ENCODE measurements around the gene CTNNA1. TPM values are rescaled to one million over a fixed set of nuclear protein-coding genes. Genes with fewer than 3 reads are reported as not detected.

The CTNNA1 gene
- total RNA-seq, 1 donor from 2014 or later, result 78.6 TPM

- H3K36me3 Mint-ChIP-seq (ENCODE audit: low read depth), result no peaks in the 10 kb centered on the region
- H3K27ac Mint-ChIP-seq, result no peak overlapping the region
- DNase-seq, result no peak
- no peak overlapping the region for H3K4me3 Mint-ChIP-seq
- no peaks in the 10 kb centered on the region for H3K4me1 Mint-ChIP-seq
- no peaks in the 10 kb centered on the region for H3K27me3 Mint-ChIP-seq
- intact Hi-C loops (cut with micrococcal nuclease), result no loop called here
- no peaks in the 10 kb centered on the region for H3K9me3 Mint-ChIP-seq
Measured at GRCh38 chr5:138963763-138964371, 210.6 kb downstream of the CTNNA1 start.

GRCh38 chr5:138964647-138965201 lies 211.5 kb downstream of the CTNNA1 start:
- H3K4me3 Mint-ChIP-seq, result no peak overlapping the region
- no peaks in the 10 kb centered on the region for H3K9me3 Mint-ChIP-seq
- intact Hi-C loops (cut with micrococcal nuclease), result no loop called here
- DNase-seq, result no peak
- H3K36me3 Mint-ChIP-seq (ENCODE audit: low read depth), result no peaks in the 10 kb centered on the region
- no peak overlapping the region for H3K27ac Mint-ChIP-seq
- no peaks in the 10 kb centered on the region for H3K27me3 Mint-ChIP-seq
- H3K4me1 Mint-ChIP-seq, result no peaks in the 10 kb centered on the region

- Mint-ChIP-seq H3K36me3 (ENCODE audit: low read depth) (no peaks in the 10 kb centered on the region), H3K27me3 (no peaks in the 10 kb centered on the region), H3K9me3 (no peaks in the 10 kb centered on the region), H3K27ac (no peak overlapping the region), H3K4me1 (no peaks in the 10 kb centered on the region), H3K4me3 (no peak overlapping the region)
- no peak for DNase-seq
- intact Hi-C loops (cut with micrococcal nuclease), result no loop called here
Measured at GRCh38 chr5:138965626-138966025, 212.4 kb downstream of the CTNNA1 start.

DNA sequence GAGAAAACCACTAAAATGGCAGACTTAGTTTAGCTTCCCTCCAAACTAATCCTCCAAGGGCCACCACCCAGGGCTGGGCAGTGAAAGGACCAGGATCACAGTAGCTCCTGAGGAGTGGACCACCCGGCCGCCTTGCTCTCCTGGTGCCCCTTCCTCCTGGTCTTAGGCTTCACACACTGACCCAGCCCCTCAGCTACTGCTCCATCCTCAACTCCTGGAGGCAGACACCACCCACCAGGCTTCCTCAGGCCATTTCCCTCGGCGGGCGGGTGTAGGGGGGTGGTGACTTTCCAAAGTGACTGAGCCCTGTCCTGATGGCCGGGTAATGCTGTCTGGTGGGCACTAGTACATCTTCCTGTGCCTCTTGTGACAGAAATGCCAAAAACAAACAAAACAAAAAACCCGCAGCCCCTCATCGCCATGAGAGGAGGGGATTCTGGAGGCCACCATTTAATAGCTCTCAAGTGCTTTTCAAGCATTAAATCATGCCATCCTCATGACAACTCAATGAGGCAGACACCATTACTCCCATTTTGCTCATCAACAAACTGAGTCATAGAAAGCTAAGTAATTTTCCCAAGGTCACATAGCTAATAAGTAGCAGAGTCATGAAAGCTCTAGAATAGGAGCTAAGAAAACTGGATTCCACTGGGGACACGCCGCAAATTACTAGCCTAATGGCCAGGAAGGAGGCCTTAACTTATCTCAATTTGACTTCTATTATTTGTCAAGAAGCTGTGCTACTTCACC lies 213.2 kb downstream of the CTNNA1 start:
- H3K27me3 Mint-ChIP-seq, result no peaks in the 10 kb centered on the region
- H3K4me1 Mint-ChIP-seq, result no peaks in the 10 kb centered on the region
- no peak overlapping the region for H3K27ac Mint-ChIP-seq
- H3K9me3 Mint-ChIP-seq, result no peaks in the 10 kb centered on the region
- DNase-seq, result no peak
- H3K4me3 Mint-ChIP-seq, result no peak overlapping the region
- H3K36me3 Mint-ChIP-seq (ENCODE audit: low read depth), result no peaks in the 10 kb centered on the region
- intact Hi-C loops (cut with micrococcal nuclease), result no loop called here

GRCh38 chr5:138967791-138968448 lies 214.7 kb downstream of the CTNNA1 start:
- DNase-seq, result no peak
- H3K36me3 Mint-ChIP-seq (ENCODE audit: low read depth), result no peaks in the 10 kb centered on the region
- H3K9me3 Mint-ChIP-seq, result no peaks in the 10 kb centered on the region
- H3K27me3 Mint-ChIP-seq, result no peaks in the 10 kb centered on the region
- intact Hi-C loops (cut with micrococcal nuclease), result no loop called here
- H3K4me3 Mint-ChIP-seq, result no peak overlapping the region
- no peaks in the 10 kb centered on the region for H3K4me1 Mint-ChIP-seq
- H3K27ac Mint-ChIP-seq, result no peak overlapping the region

- Mint-ChIP-seq H3K4me3 (no peak overlapping the region), H3K4me1 (no peaks in the 10 kb centered on the region), H3K9me3 (no peaks in the 10 kb centered on the region), H3K27me3 (no peaks in the 10 kb centered on the region), H3K27ac (no peak overlapping the region), H3K36me3 (ENCODE audit: low read depth) (no peaks in the 10 kb centered on the region)
- no peak for DNase-seq
- intact Hi-C loops (cut with micrococcal nuclease), result no loop called here
Measured at GRCh38 chr5:138968601-138969000, 215.4 kb downstream of the CTNNA1 start.

GRCh38 chr5:138969323-138970002 lies 216.2 kb downstream of the CTNNA1 start:
- Mint-ChIP-seq H3K9me3 (no peaks in the 10 kb centered on the region), H3K4me3 (no peak overlapping the region), H3K27me3 (no peaks in the 10 kb centered on the region), H3K36me3 (ENCODE audit: low read depth) (no peaks in the 10 kb centered on the region), H3K27ac (no peak overlapping the region), H3K4me1 (no peaks in the 10 kb centered on the region)
- DNase-seq, result no peak
- intact Hi-C loops (cut with micrococcal nuclease), result no loop called here

DNA sequence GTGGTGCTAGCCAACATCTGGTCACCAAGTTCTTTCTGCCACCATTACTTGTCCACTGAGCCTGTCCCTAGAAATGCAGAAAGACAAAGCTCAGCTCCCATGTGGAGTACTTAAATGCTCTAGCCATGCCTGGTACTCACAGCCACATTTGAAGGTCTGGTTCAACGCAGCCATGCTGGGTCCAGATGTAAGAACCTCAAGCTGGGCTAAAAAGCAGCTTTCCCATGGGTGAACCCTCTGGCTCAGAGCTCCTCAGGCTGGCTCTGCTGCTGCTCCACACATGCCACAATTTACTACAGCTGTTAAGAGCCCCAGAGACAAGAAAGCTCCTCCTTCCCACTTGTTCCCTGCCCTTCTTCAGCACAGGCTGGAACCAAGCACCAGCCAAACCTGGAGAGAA lies 219.0 kb downstream of the CTNNA1 start:
- H3K27me3 Mint-ChIP-seq, result no peaks in the 10 kb centered on the region
- H3K27ac Mint-ChIP-seq, result no peak overlapping the region
- DNase-seq, result no peak
- H3K4me3 Mint-ChIP-seq, result no peak overlapping the region
- intact Hi-C loops (cut with micrococcal nuclease), result no loop called here
- no peaks in the 10 kb centered on the region for H3K36me3 Mint-ChIP-seq (ENCODE audit: low read depth)
- H3K9me3 Mint-ChIP-seq, result no peaks in the 10 kb centered on the region
- H3K4me1 Mint-ChIP-seq, result peaks cover 3% of the 10 kb centered on the region

DNA sequence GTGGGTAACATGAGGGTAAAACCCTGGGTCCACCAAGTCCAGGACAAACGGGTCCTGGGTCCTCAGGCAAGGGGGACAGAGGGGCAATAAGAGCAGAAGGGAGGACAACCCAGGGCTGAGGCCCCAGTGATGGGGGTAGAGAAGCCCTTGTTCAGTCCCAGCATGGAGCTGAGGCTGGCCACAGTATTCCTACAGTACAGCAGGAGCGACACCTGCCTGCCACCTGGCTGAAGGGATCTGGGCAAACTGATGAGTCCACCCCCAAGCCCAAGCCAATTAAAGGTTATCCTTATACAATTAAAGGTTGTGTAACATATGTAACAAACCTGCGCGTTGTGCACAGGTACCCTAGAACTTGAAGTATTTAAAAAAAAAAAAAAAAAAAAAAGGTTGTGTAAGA lies 219.6 kb downstream of the CTNNA1 start:
- Mint-ChIP-seq H3K27ac (no peak overlapping the region), H3K36me3 (ENCODE audit: low read depth) (no peaks in the 10 kb centered on the region), H3K9me3 (no peaks in the 10 kb centered on the region), H3K27me3 (no peaks in the 10 kb centered on the region), H3K4me1 (peaks cover 3% of the 10 kb centered on the region), H3K4me3 (no peak overlapping the region)
- DNase-seq, result no peak
- intact Hi-C loops (cut with micrococcal nuclease), result no loop called here

- DNase-seq, result no peak
- peaks cover 8% of the 10 kb centered on the region for H3K4me1 Mint-ChIP-seq
- H3K36me3 Mint-ChIP-seq (ENCODE audit: low read depth), result no peaks in the 10 kb centered on the region
- H3K27ac Mint-ChIP-seq, result no peak overlapping the region
- no peak overlapping the region for H3K4me3 Mint-ChIP-seq
- no peaks in the 10 kb centered on the region for H3K9me3 Mint-ChIP-seq
- H3K27me3 Mint-ChIP-seq, result no peaks in the 10 kb centered on the region
- intact Hi-C loops (cut with micrococcal nuclease), result no loop called here
Measured at GRCh38 chr5:138974227-138975063, 221.2 kb downstream of the CTNNA1 start.

GRCh38 chr5:138975098-138975847 lies 222.0 kb downstream of the CTNNA1 start:
- H3K36me3 Mint-ChIP-seq (ENCODE audit: low read depth), result no peaks in the 10 kb centered on the region

DNA sequence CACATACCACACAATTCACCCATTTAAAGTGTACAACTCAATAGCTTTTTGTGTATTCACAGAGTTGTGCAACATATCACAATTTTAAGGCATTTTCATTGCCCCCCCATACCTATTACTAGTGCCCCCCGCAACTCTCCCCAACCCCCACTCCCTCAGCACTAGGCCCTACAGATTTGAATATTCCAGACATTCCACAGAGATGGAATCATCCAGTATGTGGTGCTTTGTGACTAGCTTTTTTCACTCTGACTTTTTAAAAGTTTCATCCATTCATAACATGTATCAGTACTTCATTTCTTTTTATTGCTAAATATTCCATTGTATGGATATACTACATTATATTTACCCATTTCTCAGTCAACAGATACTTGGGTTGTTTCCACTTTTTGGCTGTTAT lies 224.9 kb downstream of the CTNNA1 start:
- H3K36me3 Mint-ChIP-seq (ENCODE audit: low read depth), result no peaks in the 10 kb centered on the region
- DNase-seq, result no peak
- H3K4me3 Mint-ChIP-seq, result no peak overlapping the region
- no peaks in the 10 kb centered on the region for H3K27me3 Mint-ChIP-seq
- H3K4me1 Mint-ChIP-seq, result peaks cover 33% of the 10 kb centered on the region
- no peak overlapping the region for H3K27ac Mint-ChIP-seq
- intact Hi-C loops (cut with micrococcal nuclease), result no loop called here
- H3K9me3 Mint-ChIP-seq, result no peaks in the 10 kb centered on the region

More at GRCh38 chr5:138975098-138975847, 222.0 kb downstream of the CTNNA1 start:
- Mint-ChIP-seq H3K4me3 (no peak overlapping the region), H3K4me1 (peaks cover 16% of the 10 kb centered on the region), H3K27ac (no peak overlapping the region), H3K9me3 (no peaks in the 10 kb centered on the region), H3K27me3 (no peaks in the 10 kb centered on the region)
- no peak for DNase-seq
- intact Hi-C loops (cut with micrococcal nuclease), result no loop called here

DNA sequence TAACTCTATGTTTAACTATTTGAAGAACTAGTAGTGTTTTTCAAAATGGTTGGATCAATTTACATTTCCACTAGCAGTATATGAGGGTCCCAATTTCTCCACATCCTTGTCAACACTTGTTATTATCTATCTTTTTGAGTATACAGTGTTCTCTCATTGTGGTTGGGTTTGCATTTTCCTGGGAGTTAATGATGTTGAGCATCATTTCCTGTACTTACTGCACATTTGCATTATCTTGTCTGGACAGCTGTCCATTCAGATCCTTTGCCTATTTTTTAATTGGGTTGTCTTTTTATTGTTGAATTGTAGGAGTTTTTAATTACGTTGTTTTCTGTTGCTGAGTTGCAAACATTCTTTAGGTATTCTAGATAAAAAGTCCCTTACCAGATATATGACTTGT lies 225.4 kb downstream of the CTNNA1 start:
- DNase-seq, result no peak
- Mint-ChIP-seq H3K36me3 (ENCODE audit: low read depth) (no peaks in the 10 kb centered on the region), H3K27me3 (no peaks in the 10 kb centered on the region), H3K9me3 (no peaks in the 10 kb centered on the region), H3K4me1 (peaks cover 33% of the 10 kb centered on the region), H3K27ac (no peak overlapping the region), H3K4me3 (no peak overlapping the region)
- intact Hi-C loops (cut with micrococcal nuclease), result no loop called here

Data from activated CD4-positive, alpha-beta T cell treated with anti-CD3 and anti-CD28 coated beads, Interleukin-2, amount 10 ng/mL, durations not matched to agents 24 days and 14 days (primary cell).